ENCODE data around the gene MED22. TPM values are rescaled to one million over a fixed set of nuclear protein-coding genes. Genes with fewer than 3 reads are reported as not detected.
"Not testable (repeated sequence)": the region's sequence is repeated elsewhere in the genome, so short reads cannot be mapped to it uniquely, and the experiment has no call there.

Gene MED22
- total and polyA plus RNA-seq, 2 donors (not counting 1 experiment from before 2014, with no cell fraction given) = 13.9 to 17.8 TPM

DNA sequence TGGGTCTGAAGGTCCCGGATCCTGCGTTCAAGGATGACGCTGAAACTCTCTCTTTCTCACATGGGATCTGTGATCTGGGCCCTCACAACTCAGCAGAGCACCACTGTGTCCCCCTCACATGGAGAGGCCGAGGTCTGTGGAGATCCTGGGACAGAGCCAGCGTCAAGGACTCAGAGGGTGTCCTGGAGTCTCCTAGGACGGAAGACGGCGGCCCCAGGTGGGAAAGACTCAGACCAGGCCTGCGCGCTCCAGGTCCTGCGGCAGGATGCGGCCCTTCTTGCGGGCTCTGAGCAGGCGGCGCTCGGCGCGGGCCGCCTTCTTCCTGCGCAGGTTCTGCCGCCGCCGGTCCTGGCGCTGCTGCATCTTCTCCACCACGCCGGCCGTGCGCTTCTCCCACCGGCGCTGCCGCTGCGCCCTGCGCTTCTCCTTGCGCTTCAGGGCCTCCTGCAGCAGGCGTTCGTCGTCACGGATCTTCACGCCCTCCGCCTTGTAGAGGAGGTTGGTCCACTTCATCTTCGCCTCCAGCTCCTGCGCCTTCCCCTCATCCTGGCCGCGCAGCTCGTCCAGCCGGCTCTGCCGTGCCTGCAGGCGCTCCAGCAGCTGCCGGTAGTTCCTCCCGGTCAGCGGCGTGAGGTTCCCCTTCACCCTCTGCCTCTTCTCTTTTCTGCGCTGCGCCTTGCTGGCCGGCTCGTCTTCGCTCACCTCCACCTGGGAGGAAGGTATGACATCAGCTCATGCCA, 16.1 kb downstream of the MED22 start:
- H3K27ac ChIP-seq (ENCODE audit: insufficient read depth, low read length) = no peak overlapping the region
- peaks cover 24% of the 10 kb centered on the region for H3K36me3 ChIP-seq (ENCODE audit: control insufficient read depth, insufficient read depth, low read length)
- DNase-seq (ENCODE audit: low read depth in 2 of 2) = no peak
- no peak overlapping the region for H3K4me3 ChIP-seq (replicated peaks in 1 of 4; ENCODE audit: control extremely low read depth in 1 of 4, insufficient read depth in 1 of 4, low read depth in 3 of 4, low read length in 4 of 4)
- no peaks in the 10 kb centered on the region for H4K20me1 ChIP-seq (ENCODE audit: control insufficient read depth, extremely low read depth, insufficient read depth, low read length)
- H3K9me3 ChIP-seq (ENCODE audit: control insufficient read depth, insufficient read depth, low read depth, low read length) = no peaks in the 10 kb centered on the region
- H3K79me2 ChIP-seq (ENCODE audit: control insufficient read depth, insufficient read depth, low read length) = peaks cover 13% of the 10 kb centered on the region
- TF ChIP-seq, protein P1, sequence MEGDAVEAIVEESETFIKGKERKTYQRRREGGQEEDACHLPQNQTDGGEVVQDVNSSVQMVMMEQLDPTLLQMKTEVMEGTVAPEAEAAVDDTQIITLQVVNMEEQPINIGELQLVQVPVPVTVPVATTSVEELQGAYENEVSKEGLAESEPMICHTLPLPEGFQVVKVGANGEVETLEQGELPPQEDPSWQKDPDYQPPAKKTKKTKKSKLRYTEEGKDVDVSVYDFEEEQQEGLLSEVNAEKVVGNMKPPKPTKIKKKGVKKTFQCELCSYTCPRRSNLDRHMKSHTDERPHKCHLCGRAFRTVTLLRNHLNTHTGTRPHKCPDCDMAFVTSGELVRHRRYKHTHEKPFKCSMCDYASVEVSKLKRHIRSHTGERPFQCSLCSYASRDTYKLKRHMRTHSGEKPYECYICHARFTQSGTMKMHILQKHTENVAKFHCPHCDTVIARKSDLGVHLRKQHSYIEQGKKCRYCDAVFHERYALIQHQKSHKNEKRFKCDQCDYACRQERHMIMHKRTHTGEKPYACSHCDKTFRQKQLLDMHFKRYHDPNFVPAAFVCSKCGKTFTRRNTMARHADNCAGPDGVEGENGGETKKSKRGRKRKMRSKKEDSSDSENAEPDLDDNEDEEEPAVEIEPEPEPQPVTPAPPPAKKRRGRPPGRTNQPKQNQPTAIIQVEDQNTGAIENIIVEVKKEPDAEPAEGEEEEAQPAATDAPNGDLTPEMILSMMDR (conservative IDR thresholded peaks at IDR 0.05 in 1 of 2, IDR thresholded peaks at IDR 0.05 in 1 of 2; ENCODE audit: low read depth in 1 of 2, low read length in 2 of 2) = no peak
- TF ChIP-seq EZH2 (IDR thresholded peaks at IDR 0.05; ENCODE audit: low read length, missing control alignments) = no peak
- H3K4me2 ChIP-seq (ENCODE audit: extremely low read depth, insufficient read depth, low read length) = no peak overlapping the region
- H3K9ac ChIP-seq (ENCODE audit: insufficient read depth, low read length) = no peak overlapping the region
- no peak overlapping the region for H2AFZ ChIP-seq (ENCODE audit: low read length)
- peaks cover 2% of the 10 kb centered on the region for H3K4me1 ChIP-seq (ENCODE audit: control insufficient read depth, extremely low read depth, insufficient read depth, low read length)
- H3K27me3 ChIP-seq (ENCODE audit: control insufficient read depth, insufficient read depth, low read length) = no peaks in the 10 kb centered on the region

- H3K79me2 ChIP-seq (ENCODE audit: control insufficient read depth, insufficient read depth, low read length) = peaks cover 13% of the 10 kb centered on the region
- TF ChIP-seq, protein P1 (conservative IDR thresholded peaks at IDR 0.05 in 1 of 2, IDR thresholded peaks at IDR 0.05 in 1 of 2; ENCODE audit: low read depth in 1 of 2, low read length in 2 of 2) = no peak
- TF ChIP-seq EZH2 (IDR thresholded peaks at IDR 0.05; ENCODE audit: low read length, missing control alignments) = no peak
- H2AFZ ChIP-seq (ENCODE audit: low read length) = no peak overlapping the region
- no peaks in the 10 kb centered on the region for H3K27me3 ChIP-seq (ENCODE audit: control insufficient read depth, insufficient read depth, low read length)
- no peak overlapping the region for H3K9ac ChIP-seq (ENCODE audit: insufficient read depth, low read length)
- H3K4me2 ChIP-seq (ENCODE audit: extremely low read depth, insufficient read depth, low read length) = no peak overlapping the region
- peaks cover 24% of the 10 kb centered on the region for H3K36me3 ChIP-seq (ENCODE audit: control insufficient read depth, insufficient read depth, low read length)
- H3K9me3 ChIP-seq (ENCODE audit: control insufficient read depth, insufficient read depth, low read depth, low read length) = no peaks in the 10 kb centered on the region
- H3K4me3 ChIP-seq (replicated peaks in 1 of 4; ENCODE audit: control extremely low read depth in 1 of 4, insufficient read depth in 1 of 4, low read depth in 3 of 4, low read length in 4 of 4) = no peak overlapping the region
- H3K4me1 ChIP-seq (ENCODE audit: control insufficient read depth, extremely low read depth, insufficient read depth, low read length) = no peaks in the 10 kb centered on the region
- no peak overlapping the region for H3K27ac ChIP-seq (ENCODE audit: insufficient read depth, low read length)
- DNase-seq (ENCODE audit: low read depth in 2 of 2) = no peak
- H4K20me1 ChIP-seq (ENCODE audit: control insufficient read depth, extremely low read depth, insufficient read depth, low read length) = no peaks in the 10 kb centered on the region
Measured at GRCh38 chr9:133331221-133331620, 16.7 kb downstream of the MED22 start.

DNA sequence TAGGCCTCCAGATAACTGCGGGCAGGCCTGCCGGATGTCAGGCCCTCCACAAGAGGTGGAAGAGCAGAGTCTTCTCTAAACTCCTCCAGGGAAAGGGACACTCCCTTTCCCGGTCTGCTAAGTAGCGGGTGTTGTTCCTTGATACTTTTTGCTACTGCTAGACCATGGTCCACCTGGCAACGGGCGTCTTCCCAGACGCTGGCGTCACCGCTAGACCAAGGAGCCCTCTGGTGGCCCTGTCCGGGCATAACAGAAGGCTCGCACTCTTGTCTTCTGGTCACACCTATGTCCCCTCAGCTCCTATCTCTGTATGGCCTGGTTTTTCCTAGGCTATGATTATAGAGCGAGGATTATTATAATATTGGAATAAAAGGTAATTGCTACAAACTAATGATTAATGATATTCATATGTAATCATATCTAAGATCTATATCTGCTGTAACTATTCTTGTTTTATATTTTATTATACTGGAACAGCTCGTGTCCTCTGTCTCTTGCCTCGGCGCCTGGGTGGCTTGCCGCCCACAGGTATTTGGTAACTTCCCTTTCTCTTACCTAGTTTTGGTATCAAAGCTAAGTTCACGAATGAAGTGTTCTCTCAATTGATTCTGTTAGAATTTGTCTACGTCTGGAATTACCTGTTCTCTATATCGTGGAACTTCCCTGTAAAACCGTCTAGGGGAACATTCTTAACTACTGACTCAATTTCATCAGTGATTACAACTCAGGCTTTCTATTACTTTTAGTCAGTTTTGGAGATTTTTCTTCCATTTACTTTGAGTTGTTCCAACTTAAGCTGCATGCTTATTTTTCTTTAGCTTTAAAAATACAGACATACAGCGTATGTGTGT, 18.4 kb downstream of the MED22 start:
- TF ChIP-seq, protein P1 (conservative IDR thresholded peaks at IDR 0.05 in 1 of 2, IDR thresholded peaks at IDR 0.05 in 1 of 2; ENCODE audit: low read depth in 1 of 2, low read length in 2 of 2) = peak; percentile 48 to 50
- DNase-seq (ENCODE audit: low read depth in 2 of 2) = peak in 1 of 2 donors; percentile 13

More for the DNA sequence above, 18.4 kb downstream of the MED22 start:
- H3K4me1 ChIP-seq (ENCODE audit: control insufficient read depth, extremely low read depth, insufficient read depth, low read length); H2AFZ ChIP-seq (ENCODE audit: low read length); H3K4me2 ChIP-seq (ENCODE audit: extremely low read depth, insufficient read depth, low read length); H3K79me2 ChIP-seq (ENCODE audit: control insufficient read depth, insufficient read depth, low read length); H3K4me3 ChIP-seq (replicated peaks in 1 of 4; ENCODE audit: control extremely low read depth in 1 of 4, insufficient read depth in 1 of 4, low read depth in 3 of 4, low read length in 4 of 4); H3K27ac ChIP-seq (ENCODE audit: insufficient read depth, low read length); H3K9ac ChIP-seq (ENCODE audit: insufficient read depth, low read length); H3K9me3 ChIP-seq (ENCODE audit: control insufficient read depth, insufficient read depth, low read depth, low read length); H4K20me1 ChIP-seq (ENCODE audit: control insufficient read depth, extremely low read depth, insufficient read depth, low read length); H3K27me3 ChIP-seq (ENCODE audit: control insufficient read depth, insufficient read depth, low read length): not testable (repeated sequence)
- peaks cover 24% of the 10 kb centered on the region for H3K36me3 ChIP-seq (ENCODE audit: control insufficient read depth, insufficient read depth, low read length)
